ENCODE data around the gene NCKAP1. TPM values are rescaled to one million over a fixed set of nuclear protein-coding genes. Genes with fewer than 3 reads are reported as not detected.

Gene NCKAP1
- total RNA-seq, 1 donor from 2014 or later: 106 TPM

GRCh38 chr2:183078163-183078463, 39.9 kb upstream of the NCKAP1 start:
- no peak for TF ChIP-seq CTCF (conservative IDR thresholded peaks at IDR 0.05)
- H3K9me3 Mint-ChIP-seq: no peaks in the 10 kb centered on the region
- H3K4me1 Mint-ChIP-seq: peaks cover 8% of the 10 kb centered on the region
- peak overlapping the region; percentile 97 for H3K4me3 Mint-ChIP-seq
- peaks cover 9% of the 10 kb centered on the region for H3K27me3 Mint-ChIP-seq (ENCODE audit: low read depth)
- DNase-seq (ENCODE audit: low read depth, low spot score): no peak
- H3K27ac Mint-ChIP-seq (ENCODE audit: unreplicated experiment): no peak overlapping the region
- H3K36me3 Mint-ChIP-seq (ENCODE audit: low read depth): no peaks in the 10 kb centered on the region

- DNase-seq (ENCODE audit: low read depth, low spot score): no peak
- Mint-ChIP-seq H3K9me3 (no peaks in the 10 kb centered on the region), H3K4me3 (no peak overlapping the region), H3K4me1 (no peaks in the 10 kb centered on the region), H3K36me3 (ENCODE audit: low read depth) (peaks cover 3% of the 10 kb centered on the region), H3K27me3 (ENCODE audit: low read depth) (peaks cover 4% of the 10 kb centered on the region), H3K27ac (ENCODE audit: unreplicated experiment) (no peak overlapping the region)
- no peak for TF ChIP-seq CTCF (conservative IDR thresholded peaks at IDR 0.05)
These were observed 33.9 kb upstream of the NCKAP1 start for GRCh38 chr2:183072177-183072576.

- Mint-ChIP-seq H3K36me3 (ENCODE audit: low read depth) (peaks cover 3% of the 10 kb centered on the region), H3K4me1 (no peaks in the 10 kb centered on the region), H3K27me3 (ENCODE audit: low read depth) (peaks cover 4% of the 10 kb centered on the region), H3K9me3 (no peaks in the 10 kb centered on the region), H3K27ac (ENCODE audit: unreplicated experiment) (no peak overlapping the region), H3K4me3 (no peak overlapping the region)
- DNase-seq (ENCODE audit: low read depth, low spot score): peak; percentile 44
- TF ChIP-seq CTCF (conservative IDR thresholded peaks at IDR 0.05): peak; percentile 61
These were observed 32.9 kb upstream of the NCKAP1 start for GRCh38 chr2:183070942-183071844.

GRCh38 chr2:183069174-183069573, 30.9 kb upstream of the NCKAP1 start:
- H3K27me3 Mint-ChIP-seq (ENCODE audit: low read depth): peaks cover under 1% of the 10 kb centered on the region
- no peak for TF ChIP-seq CTCF (conservative IDR thresholded peaks at IDR 0.05)
- no peak for DNase-seq (ENCODE audit: low read depth, low spot score)
- no peak overlapping the region for H3K4me3 Mint-ChIP-seq
- peaks cover 3% of the 10 kb centered on the region for H3K36me3 Mint-ChIP-seq (ENCODE audit: low read depth)
- H3K9me3 Mint-ChIP-seq: no peaks in the 10 kb centered on the region
- H3K27ac Mint-ChIP-seq (ENCODE audit: unreplicated experiment): no peak overlapping the region
- peaks cover 4% of the 10 kb centered on the region for H3K4me1 Mint-ChIP-seq

- no peak for TF ChIP-seq CTCF (conservative IDR thresholded peaks at IDR 0.05)
- peaks cover 10% of the 10 kb centered on the region for H3K4me1 Mint-ChIP-seq
- no peak for DNase-seq (ENCODE audit: low read depth, low spot score)
- peaks cover 3% of the 10 kb centered on the region for H3K36me3 Mint-ChIP-seq (ENCODE audit: low read depth)
- H3K27ac Mint-ChIP-seq (ENCODE audit: unreplicated experiment): no peak overlapping the region
- H3K4me3 Mint-ChIP-seq: no peak overlapping the region
- no peaks in the 10 kb centered on the region for H3K9me3 Mint-ChIP-seq
- H3K27me3 Mint-ChIP-seq (ENCODE audit: low read depth): no peaks in the 10 kb centered on the region
These were observed 30.3 kb upstream of the NCKAP1 start for GRCh38 chr2:183068561-183068960.

All from neural crest cell (in vitro differentiated cells).